Tibial nerve (tissue), 4 donors: ENCODE data around the gene SLC29A3. TPM values are rescaled to one million over a fixed set of nuclear protein-coding genes. Genes with fewer than 3 reads are reported as not detected.

Source experiments
- DNase-seq, 2 donors: peaks; one replicate each; pipeline ENCODE4 v3.0.0-alpha.2; 2019; ENCODE audit warnings: low spot score in 2 of 2
- H3K27ac ChIP-seq, 4 donors: fragments of 200-600 bp; sonication (generic) in 3 of 4; one replicate each; pipeline ENCODE4 v1.5.1; 2017 to 2019; ENCODE audit warnings: mild to moderate bottlenecking in 1 of 4
- H3K27me3 ChIP-seq, 2 donors: fragments of 200-600 bp; sonication (generic) in 1 of 2; one replicate each; pipeline versions ENCODE4 v1.5.1 to v1.6.0; 2017 to 2019
- H3K36me3 ChIP-seq, 3 donors: fragments of 200-600 bp; sonication (generic); one replicate each; pipeline ENCODE4 v1.5.1; 2018 to 2019
- H3K4me1 ChIP-seq, 4 donors: fragments of 200-600 bp; sonication (generic) in 3 of 4; one replicate each; pipeline ENCODE4 v1.5.1; 2017 to 2019
- H3K4me3 ChIP-seq, 4 donors: fragments of 200-600 bp; sonication (generic) in 3 of 4; one replicate each; pipeline ENCODE4 v1.5.1; 2017 to 2019; ENCODE audit warnings: mild to moderate bottlenecking in 1 of 4, moderate library complexity in 1 of 4
- H3K9me3 ChIP-seq, 4 donors: fragments of 200-600 bp; sonication (generic) in 3 of 4; one replicate each; pipeline ENCODE4 v1.5.1; 2017 to 2019
- EP300 ChIP-seq, 2 donors: sonication (generic); formaldehyde crosslinking; IDR thresholded peaks; one replicate each; pipeline ENCODE4 v1.6.1; 2017; ENCODE audit warnings: antibody characterized with exemption in 2 of 2, mild to moderate bottlenecking in 1 of 2
- POLR2A ChIP-seq, 2 donors: fragments of 450-650 bp; IDR thresholded peaks; one replicate each; pipeline ENCODE4 v1.6.1; 2017; ENCODE audit warnings: antibody characterized with exemption in 2 of 2, mild to moderate bottlenecking in 2 of 2, moderate library complexity in 2 of 2
- WGBS, 2 donors: methylation state at CpG; one replicate each; pipeline ENCODE4 v1.1.5; 2018; 5-methylcytosine and 5-hydroxymethylcytosine counted together
- total RNA-seq, 4 donors: library from RNA; depleted of rRNA; stranded (reverse); fragments of >200 nt; gene quantifications; one replicate each; pipeline ENCODE4 v1.1.0, GENCODE V29; 2016
- TF ChIP-seq, protein P1 (sequence below), 5 experiments: fragments of 200-600 bp in 3 of 5; fragments of 450-650 bp in 2 of 5; sonication (generic) in 3 of 5; IDR thresholded peaks; one replicate each; pipeline ENCODE4 v1.5.1; 2016 to 2019; ENCODE audit warnings: antibody characterized with exemption in 5 of 5, mild to moderate bottlenecking in 3 of 5, moderate library complexity in 2 of 5

SLC29A3 gene
- total RNA-seq, 4 donors from 2014 or later: 6.5 to 10.1 (median 7.4) TPM

GRCh38 chr10:71280825-71281224 lies 38.2 kb upstream of the SLC29A3 start:
- H3K4me3 ChIP-seq: no peak overlapping the region
- H3K4me1 ChIP-seq: no peaks in the 10 kb centered on the region
- DNase-seq: no peak
- no peaks in the 10 kb centered on the region for H3K9me3 ChIP-seq
- no peaks in the 10 kb centered on the region for H3K27me3 ChIP-seq
- TF ChIP-seq POLR2A (IDR thresholded peaks at IDR 0.05) (no peak), EP300 (IDR thresholded peaks at IDR 0.05) (no peak)
- TF ChIP-seq, protein P1, sequence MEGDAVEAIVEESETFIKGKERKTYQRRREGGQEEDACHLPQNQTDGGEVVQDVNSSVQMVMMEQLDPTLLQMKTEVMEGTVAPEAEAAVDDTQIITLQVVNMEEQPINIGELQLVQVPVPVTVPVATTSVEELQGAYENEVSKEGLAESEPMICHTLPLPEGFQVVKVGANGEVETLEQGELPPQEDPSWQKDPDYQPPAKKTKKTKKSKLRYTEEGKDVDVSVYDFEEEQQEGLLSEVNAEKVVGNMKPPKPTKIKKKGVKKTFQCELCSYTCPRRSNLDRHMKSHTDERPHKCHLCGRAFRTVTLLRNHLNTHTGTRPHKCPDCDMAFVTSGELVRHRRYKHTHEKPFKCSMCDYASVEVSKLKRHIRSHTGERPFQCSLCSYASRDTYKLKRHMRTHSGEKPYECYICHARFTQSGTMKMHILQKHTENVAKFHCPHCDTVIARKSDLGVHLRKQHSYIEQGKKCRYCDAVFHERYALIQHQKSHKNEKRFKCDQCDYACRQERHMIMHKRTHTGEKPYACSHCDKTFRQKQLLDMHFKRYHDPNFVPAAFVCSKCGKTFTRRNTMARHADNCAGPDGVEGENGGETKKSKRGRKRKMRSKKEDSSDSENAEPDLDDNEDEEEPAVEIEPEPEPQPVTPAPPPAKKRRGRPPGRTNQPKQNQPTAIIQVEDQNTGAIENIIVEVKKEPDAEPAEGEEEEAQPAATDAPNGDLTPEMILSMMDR (IDR thresholded peaks at IDR 0.05): no peak
- no peak overlapping the region for H3K27ac ChIP-seq
- H3K36me3 ChIP-seq: no peaks in the 10 kb centered on the region
- WGBS, 2 donors: 48 to 50% methylated on average over 3 of the region's 3 CpGs

DNA sequence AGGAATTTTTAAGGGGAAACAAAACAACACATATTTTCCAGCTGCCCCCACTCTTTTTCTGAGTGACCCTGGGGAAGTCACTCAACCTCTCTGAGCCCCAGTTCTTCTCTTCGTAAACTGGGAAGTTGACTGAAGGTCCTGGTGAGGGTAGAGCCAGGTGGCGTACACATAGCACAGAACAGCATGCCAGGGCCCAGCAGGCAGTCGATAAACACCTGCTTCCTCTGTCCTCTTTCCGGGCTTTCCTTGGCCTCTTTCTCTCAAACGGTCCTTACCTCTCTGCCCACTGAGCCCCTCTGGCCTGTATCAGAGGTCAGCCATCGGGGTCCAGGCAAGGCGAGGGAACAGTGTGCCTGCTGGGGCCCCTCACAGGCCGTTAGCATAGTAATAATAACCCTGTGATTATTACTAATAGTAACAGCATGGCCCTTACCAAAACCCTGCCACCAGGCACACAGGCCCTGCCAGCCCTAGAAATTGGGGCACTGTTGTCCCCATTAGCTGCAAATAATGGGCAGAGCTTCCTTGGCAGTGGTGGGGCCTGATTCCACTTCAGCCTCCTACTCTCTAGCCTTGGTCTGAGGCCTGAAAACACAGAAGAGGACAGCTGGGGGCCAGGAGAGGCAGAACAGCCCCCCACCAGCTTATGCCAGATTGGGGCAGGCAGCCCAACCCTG lies 37.3 kb upstream of the SLC29A3 start:
- Histone ChIP-seq H3K4me3 (no peak overlapping the region), H3K27me3 (no peaks in the 10 kb centered on the region), H3K27ac (no peak overlapping the region), H3K9me3 (no peaks in the 10 kb centered on the region), H3K36me3 (no peaks in the 10 kb centered on the region), H3K4me1 (no peaks in the 10 kb centered on the region)
- TF ChIP-seq, protein P1 (IDR thresholded peaks at IDR 0.05): no peak
- no peak for TF ChIP-seq POLR2A (IDR thresholded peaks at IDR 0.05)
- no peak for TF ChIP-seq EP300 (IDR thresholded peaks at IDR 0.05)
- whole genome bisulfite sequencing, 2 donors: 82 to 84% methylated on average over 6 to 8 of the region's 8 CpGs
- no peak for DNase-seq

DNA sequence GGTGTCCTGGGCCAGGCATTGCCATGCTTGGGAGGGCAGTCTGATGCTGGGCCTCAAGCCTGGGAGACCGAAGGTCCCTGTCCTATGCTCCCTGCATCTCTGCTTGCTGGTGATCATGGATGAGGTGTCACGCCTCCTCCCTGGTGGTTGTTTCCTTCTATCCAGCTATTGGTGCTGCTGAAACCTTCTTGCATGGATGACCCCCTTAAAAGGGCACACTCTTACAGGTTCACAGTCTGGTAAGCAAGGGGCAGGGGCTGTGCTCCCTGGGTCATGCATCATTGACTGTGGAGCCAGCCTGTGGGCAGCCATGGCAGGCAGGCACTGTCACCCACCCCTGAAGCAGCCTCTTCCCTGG lies 36.8 kb upstream of the SLC29A3 start:
- no peaks in the 10 kb centered on the region for H3K27me3 ChIP-seq
- H3K4me1 ChIP-seq: no peaks in the 10 kb centered on the region
- H3K27ac ChIP-seq: no peak overlapping the region
- 89 to 94% methylated on average over 2 of the region's 2 CpGs for WGBS, 2 donors
- no peaks in the 10 kb centered on the region for H3K36me3 ChIP-seq
- TF ChIP-seq, protein P1 (IDR thresholded peaks at IDR 0.05): no peak
- TF ChIP-seq POLR2A (IDR thresholded peaks at IDR 0.05) (no peak), EP300 (IDR thresholded peaks at IDR 0.05) (no peak)
- no peak overlapping the region for H3K4me3 ChIP-seq
- no peak for DNase-seq
- no peaks in the 10 kb centered on the region for H3K9me3 ChIP-seq

DNA sequence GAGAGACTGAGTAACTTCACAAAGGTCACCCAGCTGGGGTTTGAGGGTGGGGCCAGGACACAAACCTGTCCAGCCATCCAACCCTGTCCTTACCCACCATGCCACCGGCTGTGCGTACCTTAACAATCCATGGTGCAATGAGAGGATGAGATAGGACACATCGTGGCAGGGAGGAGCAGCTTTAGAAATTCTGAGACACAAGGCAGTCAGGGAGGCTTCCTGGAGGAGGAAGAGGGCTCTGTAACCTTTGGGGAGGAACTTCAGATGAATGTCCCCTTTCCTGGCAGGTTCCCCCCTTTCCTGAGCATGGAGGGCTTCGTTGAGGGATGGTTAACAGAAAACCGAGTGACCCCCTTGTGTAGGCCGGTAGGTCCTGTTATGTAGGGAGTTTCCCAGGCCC lies 35.6 kb upstream of the SLC29A3 start:
- Histone ChIP-seq H3K36me3 (peaks cover 0 to 3% (median 0%) of the 10 kb centered on the region in 3 donors), H3K27ac (no peak overlapping the region), H3K27me3 (no peaks in the 10 kb centered on the region), H3K4me1 (no peaks in the 10 kb centered on the region), H3K4me3 (no peak overlapping the region), H3K9me3 (no peaks in the 10 kb centered on the region)
- TF ChIP-seq POLR2A (IDR thresholded peaks at IDR 0.05): no peak
- no peak for TF ChIP-seq EP300 (IDR thresholded peaks at IDR 0.05)
- TF ChIP-seq, protein P1 (IDR thresholded peaks at IDR 0.05): no peak
- WGBS, 2 donors: 70 to 82% methylated on average over 5 to 6 of the region's 6 CpGs
- no peak for DNase-seq

- Histone ChIP-seq H3K27me3 (no peaks in the 10 kb centered on the region), H3K9me3 (no peaks in the 10 kb centered on the region), H3K27ac (no peak overlapping the region), H3K4me1 (no peaks in the 10 kb centered on the region), H3K4me3 (no peak overlapping the region), H3K36me3 (peaks cover 0 to 3% (median 0%) of the 10 kb centered on the region in 3 donors)
- DNase-seq: no peak
- WGBS, 2 donors: 57 to 65% methylated on average over 10 of the region's 10 CpGs
- TF ChIP-seq POLR2A (IDR thresholded peaks at IDR 0.05) (no peak), EP300 (IDR thresholded peaks at IDR 0.05) (no peak)
- TF ChIP-seq, protein P1 (IDR thresholded peaks at IDR 0.05): no peak
Observed at GRCh38 chr10:71283876-71284275, 35.2 kb upstream of the SLC29A3 start.
